Measurements from ENCODE around the gene AREL1. TPM values are rescaled to one million over a fixed set of nuclear protein-coding genes. Genes with fewer than 3 reads are reported as not detected.

AREL1 gene
- total RNA-seq, 4 donors from 2014 or later, result 12.4 to 26.5 (median 21.6) TPM

DNA sequence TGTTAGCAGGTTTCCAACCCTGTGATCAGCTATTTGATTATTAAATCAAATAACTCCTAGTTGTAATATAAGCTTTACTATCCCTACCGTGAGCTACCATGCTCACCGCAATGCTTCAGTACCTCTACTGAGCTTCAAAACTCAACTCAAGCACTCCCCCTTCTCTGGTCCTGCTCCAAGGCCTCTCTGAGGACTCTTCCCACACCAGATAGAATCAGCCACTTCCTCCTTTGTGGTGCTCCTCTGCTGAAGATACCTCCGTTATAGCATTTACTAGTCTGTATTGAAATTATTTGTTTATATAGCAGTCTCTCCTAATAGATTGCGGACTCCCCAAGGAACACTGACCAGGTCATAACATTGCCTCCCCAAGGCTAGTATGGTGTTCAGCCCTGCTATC is 17.5 kb downstream of the AREL1 start:
- no peak for DNase-seq (ENCODE audit: low spot score in 2 of 2)
- no peak for TF ChIP-seq POLR2A (IDR thresholded peaks at IDR 0.05)
- TF ChIP-seq, protein P1, sequence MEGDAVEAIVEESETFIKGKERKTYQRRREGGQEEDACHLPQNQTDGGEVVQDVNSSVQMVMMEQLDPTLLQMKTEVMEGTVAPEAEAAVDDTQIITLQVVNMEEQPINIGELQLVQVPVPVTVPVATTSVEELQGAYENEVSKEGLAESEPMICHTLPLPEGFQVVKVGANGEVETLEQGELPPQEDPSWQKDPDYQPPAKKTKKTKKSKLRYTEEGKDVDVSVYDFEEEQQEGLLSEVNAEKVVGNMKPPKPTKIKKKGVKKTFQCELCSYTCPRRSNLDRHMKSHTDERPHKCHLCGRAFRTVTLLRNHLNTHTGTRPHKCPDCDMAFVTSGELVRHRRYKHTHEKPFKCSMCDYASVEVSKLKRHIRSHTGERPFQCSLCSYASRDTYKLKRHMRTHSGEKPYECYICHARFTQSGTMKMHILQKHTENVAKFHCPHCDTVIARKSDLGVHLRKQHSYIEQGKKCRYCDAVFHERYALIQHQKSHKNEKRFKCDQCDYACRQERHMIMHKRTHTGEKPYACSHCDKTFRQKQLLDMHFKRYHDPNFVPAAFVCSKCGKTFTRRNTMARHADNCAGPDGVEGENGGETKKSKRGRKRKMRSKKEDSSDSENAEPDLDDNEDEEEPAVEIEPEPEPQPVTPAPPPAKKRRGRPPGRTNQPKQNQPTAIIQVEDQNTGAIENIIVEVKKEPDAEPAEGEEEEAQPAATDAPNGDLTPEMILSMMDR (IDR thresholded peaks at IDR 0.05), result no peak
- WGBS, 2 donors, result 93 to 97% methylated on average over 4 of the region's 4 CpGs
- H3K4me3 ChIP-seq (ENCODE audit: low read depth, poor library complexity, severe bottlenecking), result no peak overlapping the region
- intact Hi-C loops (cut with DNase I; ENCODE audit: low total_unique reads), result no loop called here

DNA sequence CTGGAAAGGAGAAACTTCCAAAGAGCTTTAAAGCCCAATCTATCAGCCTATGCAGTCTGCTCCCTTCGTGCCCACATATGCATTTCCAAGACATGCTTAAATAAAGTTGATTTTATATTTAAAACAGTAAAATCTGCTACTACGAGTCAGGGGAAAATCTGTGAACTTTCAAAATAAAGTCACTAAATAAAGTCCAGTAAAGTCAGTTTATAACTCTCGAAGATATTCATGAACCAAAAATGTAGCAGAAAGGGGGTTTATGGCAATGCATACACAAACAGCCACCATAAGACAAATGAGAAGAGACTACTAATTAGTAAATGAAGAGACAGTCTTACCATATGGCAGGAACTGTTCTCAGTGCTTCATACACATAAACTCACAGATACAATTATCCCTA is 19.7 kb downstream of the AREL1 start:
- 95 to 96% methylated on average over 3 of the region's 3 CpGs for WGBS, 2 donors
- TF ChIP-seq POLR2A (IDR thresholded peaks at IDR 0.05), result no peak
- TF ChIP-seq, protein P1 (IDR thresholded peaks at IDR 0.05), result no peak
- intact Hi-C loops (cut with DNase I; ENCODE audit: low total_unique reads), result no loop called here
- DNase-seq (ENCODE audit: low spot score in 2 of 2), result no peak
- H3K4me3 ChIP-seq (ENCODE audit: low read depth, poor library complexity, severe bottlenecking), result no peak overlapping the region

DNA sequence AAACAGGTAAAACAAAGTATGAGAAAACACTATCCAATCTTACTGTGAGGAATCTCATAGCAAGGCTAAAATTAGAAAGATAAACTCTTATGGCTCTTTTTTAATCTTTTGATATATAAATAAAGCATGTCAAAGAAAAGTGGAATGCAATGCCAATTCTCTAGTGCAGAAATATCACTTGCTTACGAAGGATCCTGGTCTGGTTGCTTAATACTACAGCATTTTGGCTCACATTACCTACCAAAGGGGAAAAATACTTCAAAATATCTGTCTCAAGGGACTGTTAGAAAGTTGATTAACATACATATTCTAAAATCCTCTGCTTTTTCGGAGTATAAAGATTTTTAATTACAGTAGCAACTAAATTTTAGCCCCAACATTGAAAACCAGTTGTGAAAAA is 21.4 kb downstream of the AREL1 start:
- H3K4me3 ChIP-seq (ENCODE audit: low read depth, poor library complexity, severe bottlenecking), result no peak overlapping the region
- TF ChIP-seq POLR2A (IDR thresholded peaks at IDR 0.05), result no peak
- TF ChIP-seq, protein P1 (IDR thresholded peaks at IDR 0.05), result no peak
- 89 to 95% methylated on average over 2 of the region's 2 CpGs for WGBS, 2 donors
- intact Hi-C loops (cut with DNase I; ENCODE audit: low total_unique reads), result no loop called here
- DNase-seq (ENCODE audit: low spot score in 2 of 2), result no peak

DNA sequence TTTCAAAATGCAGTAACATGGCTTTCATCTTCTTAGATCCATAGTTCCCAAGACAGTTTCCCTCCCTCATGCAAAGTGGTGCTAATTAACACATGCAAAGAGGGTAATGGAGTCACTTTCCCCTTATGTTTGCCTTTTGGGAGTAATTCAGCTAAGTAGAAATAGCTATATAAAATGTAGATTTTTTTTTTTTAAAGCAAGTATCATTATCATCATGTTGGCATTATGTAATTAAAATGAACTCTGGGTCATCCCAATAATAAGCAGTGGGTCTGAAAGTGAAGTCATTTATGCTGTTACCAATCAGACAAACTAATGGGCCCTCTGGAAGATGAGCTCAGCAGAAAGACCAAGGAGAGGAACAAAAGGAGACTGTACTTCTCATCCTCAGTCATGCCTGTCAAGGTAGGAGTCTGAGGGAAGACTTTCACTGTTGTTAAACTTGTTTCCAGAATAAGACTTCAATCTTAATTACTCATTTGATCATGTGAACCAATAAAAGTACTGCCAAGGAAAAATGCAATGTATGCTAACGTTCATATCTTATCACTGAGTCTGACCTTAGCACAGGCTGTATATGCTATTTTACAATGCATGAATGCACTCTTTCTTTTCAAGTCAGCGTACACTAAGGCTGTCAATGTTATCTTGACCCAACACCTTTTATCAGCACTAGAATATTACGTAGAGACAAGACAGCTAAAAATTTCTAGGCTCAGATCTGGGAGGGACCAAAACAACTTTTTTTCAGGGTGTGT is 26.8 kb downstream of the AREL1 start:
- no peak for DNase-seq (ENCODE audit: low spot score in 2 of 2)
- intact Hi-C loops (cut with DNase I; ENCODE audit: low total_unique reads), result no loop called here
- TF ChIP-seq, protein P1 (IDR thresholded peaks at IDR 0.05), result no peak
- no peak for TF ChIP-seq POLR2A (IDR thresholded peaks at IDR 0.05)
- 78 to 83% methylated on average over 3 of the region's 3 CpGs for WGBS, 2 donors
- H3K4me3 ChIP-seq (ENCODE audit: low read depth, poor library complexity, severe bottlenecking), result no peak overlapping the region

DNA sequence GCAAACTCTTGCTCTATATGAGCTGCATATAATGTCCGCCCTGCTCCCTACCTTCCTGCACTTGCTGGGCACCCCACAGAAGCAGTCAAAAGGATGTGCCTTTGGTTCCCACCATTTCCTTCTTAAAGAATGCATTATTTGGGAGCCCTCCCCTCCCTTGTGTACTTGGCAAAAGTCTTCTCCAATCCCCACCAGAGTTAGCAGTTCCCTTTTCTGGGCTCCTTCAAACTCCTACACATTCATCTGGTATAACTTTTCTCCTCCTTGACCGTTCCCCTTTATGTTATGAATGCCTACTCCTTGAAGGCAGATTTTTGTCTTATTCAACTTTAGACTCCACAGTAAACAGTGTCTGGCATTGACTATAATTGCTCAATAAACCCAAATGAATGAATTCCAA is 27.8 kb downstream of the AREL1 start:
- DNase-seq (ENCODE audit: low spot score in 2 of 2), result no peak
- WGBS, 2 donors, result 87 to 89% methylated on average over 2 of the region's 2 CpGs
- H3K4me3 ChIP-seq (ENCODE audit: low read depth, poor library complexity, severe bottlenecking), result no peak overlapping the region
- intact Hi-C loops (cut with DNase I; ENCODE audit: low total_unique reads), result no loop called here
- TF ChIP-seq, protein P1 (IDR thresholded peaks at IDR 0.05), result no peak
- TF ChIP-seq POLR2A (IDR thresholded peaks at IDR 0.05), result no peak

DNA sequence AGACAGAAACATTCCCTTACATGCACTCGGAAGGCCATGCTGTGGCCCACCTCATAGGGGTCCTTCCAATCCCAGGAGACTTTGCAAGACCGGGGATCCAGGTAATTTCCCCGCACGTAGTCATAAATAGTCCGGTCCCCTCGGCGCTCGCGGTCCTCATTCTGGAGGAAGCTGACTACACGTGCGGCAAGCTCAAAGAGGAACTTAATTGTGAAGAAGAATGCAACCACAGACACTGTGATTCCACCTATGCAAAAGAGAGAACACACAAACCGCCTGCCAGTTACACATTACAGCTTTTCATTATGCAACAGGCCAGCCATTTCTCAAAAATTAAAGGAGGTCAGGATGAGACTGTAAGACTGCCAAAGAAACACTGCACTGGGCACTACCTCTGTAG is 28.4 kb downstream of the AREL1 start:
- intact Hi-C loops (cut with DNase I; ENCODE audit: low total_unique reads), result no loop called here
- no peak for DNase-seq (ENCODE audit: low spot score in 2 of 2)
- TF ChIP-seq POLR2A (IDR thresholded peaks at IDR 0.05), result no peak
- TF ChIP-seq, protein P1 (IDR thresholded peaks at IDR 0.05), result no peak
- 81 to 85% methylated on average over 12 of the region's 12 CpGs for WGBS, 2 donors
- H3K4me3 ChIP-seq (ENCODE audit: low read depth, poor library complexity, severe bottlenecking), result no peak overlapping the region
